NB4 (cell line): ENCODE measurements around the gene ZNF764.

Experiments used
- CTCF ChIP-seq: IDR thresholded peaks from one replicate; pipeline ENCODE4 v1.5.1; 2012; ENCODE audit warnings: low read depth, low read length
- POLR2A ChIP-seq: IDR thresholded peaks from 2 replicates; pipeline ENCODE4 v1.6.1; 2011; ENCODE audit warnings: mild to moderate bottlenecking; ENCODE audit not compliant: insufficient read length; ENCODE audit errors: extremely low read depth

GRCh38 chr16:30601966-30602365 lies 43.8 kb upstream of the ZNF764 start:
- no peak for TF ChIP-seq CTCF
- TF ChIP-seq POLR2A: no peak
